Spleen (tissue), 11 donors: ENCODE results near the gene RNF123. TPM values are rescaled to one million over a fixed set of nuclear protein-coding genes. Genes with fewer than 3 reads are reported as not detected.

Experiments used
- DNase-seq: peaks from one replicate; pipeline ENCODE4 v3.0.0-alpha.2; 2020
- H3K27ac ChIP-seq, 8 donors: fragments of 200-600 bp; sonication (generic) in 7 of 8; 1 replicate in 4 of 8; 2 replicates in 4 of 8; pipeline versions ENCODE4 v1.5.0 to v1.8.0; 2016 to 2021; ENCODE audit warnings: inconsistent platforms in 4 of 8, mild to moderate bottlenecking in 4 of 8, moderate library complexity in 1 of 8
- H3K27me3 ChIP-seq, 7 donors: fragments of 200-600 bp; sonication (generic) in 6 of 7; replicated peaks in 1 of 7; 1 replicate in 4 of 7; 2 replicates in 3 of 7; pipeline versions ENCODE4 v1.5.0 to v1.8.0; 2016 to 2021; ENCODE audit warnings: inconsistent platforms in 3 of 7, mild to moderate bottlenecking in 1 of 7
- H3K36me3 ChIP-seq, 6 donors: fragments of 200-600 bp; sonication (generic) in 5 of 6; 1 replicate in 4 of 6; 2 replicates in 2 of 6; pipeline versions ENCODE4 v1.5.0 to v1.8.0; 2016 to 2021; ENCODE audit warnings: inconsistent platforms in 2 of 6
- H3K4me1 ChIP-seq, 6 donors: fragments of 200-600 bp; sonication (generic) in 5 of 6; 1 replicate in 3 of 6; 2 replicates in 3 of 6; pipeline versions ENCODE4 v1.5.0 to v1.8.0; 2016 to 2021; ENCODE audit warnings: inconsistent platforms in 3 of 6
- H3K4me3 ChIP-seq, 8 donors: fragments of 200-600 bp; sonication (generic) in 7 of 8; 1 replicate in 4 of 8; 2 replicates in 4 of 8; pipeline versions ENCODE4 v1.5.0 to v1.8.0; 2016 to 2021; ENCODE audit warnings: inconsistent platforms in 4 of 8, mild to moderate bottlenecking in 4 of 8, moderate library complexity in 2 of 8
- H3K9me3 ChIP-seq, 8 donors: fragments of 200-600 bp; sonication (generic) in 7 of 8; 1 replicate in 4 of 8; 2 replicates in 4 of 8; pipeline versions ENCODE4 v1.5.0 to v1.8.0; 2016 to 2021; ENCODE audit warnings: inconsistent platforms in 4 of 8
- CTCF ChIP-seq, 11 experiments: fragments of 200-600 bp in 7 of 11; fragments of 450-650 bp in 4 of 11; sonication (generic) in 4 of 11; IDR thresholded peaks in 8 of 11; conservative IDR thresholded peaks in 3 of 11; 1 replicate in 7 of 11; 2 replicates in 4 of 11; pipeline versions ENCODE4 v1.4.0 to v1.8.0; 2016 to 2021; ENCODE audit warnings: antibody characterized with exemption in 11 of 11, inconsistent platforms in 4 of 11, mild to moderate bottlenecking in 1 of 11
- POLR2A ChIP-seq, 3 donors: fragments of 450-650 bp; IDR thresholded peaks; one replicate each; pipeline ENCODE4 v1.5.1; 2017; ENCODE audit warnings: antibody characterized with exemption in 3 of 3, mild to moderate bottlenecking in 1 of 3
- POLR2AphosphoS5 ChIP-seq, 3 donors: sonication (generic); formaldehyde crosslinking; IDR thresholded peaks; one replicate each; pipeline ENCODE4 v1.5.1; 2017; ENCODE audit warnings: antibody characterized with exemption in 3 of 3
- WGBS, 5 donors: extraction: QIAGEN DNeasy Blood & Tissue Kit in 3 of 5; methylation state at CpG; one replicate each; pipeline versions ENCODE4 v1.1.5 to v1.1.7; 2013 to 2018; 5-methylcytosine and 5-hydroxymethylcytosine counted together
- intact Hi-C: fragments of 100-400 bp; cut with DNase I; formaldehyde crosslinking; loops from one replicate; pipeline ENCODE4 v1.15.0; 2023; ENCODE audit warnings: low total_unique reads
- polyA plus RNA-seq, 3 donors: library from polyadenylated mRNA; stranded (reverse); fragments of 200-250 nt; gene quantifications; one replicate each; pipeline ENCODE4 v1.2.1, GENCODE V29; 2013
- total RNA-seq, 7 donors: library from RNA; depleted of rRNA in 3 of 7; stranded (reverse); fragments of >200 nt in 3 of 7; fragmentation: NEBNext Ultra II Directional in 4 of 7; extraction: Animal tissue kit (Norgen Biotek cat#: 25700) in 4 of 7; gene quantifications; one replicate each; pipeline versions ENCODE4 v1.1.0 to v1.2.1, GENCODE V29; 2016 to 2021
- donor health status: healthy with polysubstance abuse.
- donor health status: DM: no; HTN: no; CAD: no; lungs with moderate emphysema.
- donor health status: DM: no; HTN: no; CAD: no.
- donor health status: Bipolar disorder and iron deficiency.
- donor health status: healthy.
- donor health status: DM: no; HTN: no; CAD: no.
- donor health status: DM: yes; HTN: yes; CAD: no.

RNF123 gene
- total and polyA plus RNA-seq, 10 donors: 11.6 to 57.5 (median 37.9) TPM

- 84 to 91% (median 90%) methylated on average over 7 to 9 of the region's 9 CpGs for WGBS, 5 donors
- intact Hi-C loops: no loop called here
- H3K4me3 ChIP-seq: no peak overlapping the region
- DNase-seq: no peak
- peaks cover 0 to 84% (median 43%) of the 10 kb centered on the region in 6 donors for H3K36me3 ChIP-seq
- no peaks in the 10 kb centered on the region for H3K9me3 ChIP-seq
- TF ChIP-seq CTCF (IDR thresholded peaks at IDR 0.05 in 8 of 11, conservative IDR thresholded peaks at IDR 0.05 in 3 of 11) (no peak), POLR2AphosphoS5 (IDR thresholded peaks at IDR 0.05) (peak in 1 of 3 donors; percentile 28)
- H3K27ac ChIP-seq: peak overlapping the region in 2 of 8 donors; percentile 23 to 40
- peaks cover 0 to 38% (median 9%) of the 10 kb centered on the region in 6 donors for H3K4me1 ChIP-seq
- H3K27me3 ChIP-seq: no peaks in the 10 kb centered on the region
These were observed 17.2 kb downstream of the RNF123 start for GRCh38 chr3:49706456-49707112.

- 82 to 94% (median 88%) methylated on average over 4 of the region's 4 CpGs for WGBS, 5 donors
- intact Hi-C loops: no loop called here
These were observed 17.7 kb downstream of the RNF123 start for GRCh38 chr3:49707113-49707480.

GRCh38 chr3:49709852-49710251 lies 20.5 kb downstream of the RNF123 start:
- H3K27me3 ChIP-seq: no peaks in the 10 kb centered on the region
- 93 to 98% (median 97%) methylated on average over 8 of the region's 8 CpGs for WGBS, 5 donors
- peaks cover 0 to 84% (median 25%) of the 10 kb centered on the region in 6 donors for H3K36me3 ChIP-seq
- H3K27ac ChIP-seq: no peak overlapping the region
- H3K4me3 ChIP-seq: no peak overlapping the region
- DNase-seq: peak; percentile 10
- H3K9me3 ChIP-seq: no peaks in the 10 kb centered on the region
- no peak for TF ChIP-seq POLR2A (IDR thresholded peaks at IDR 0.05)
- no peak for TF ChIP-seq POLR2AphosphoS5 (IDR thresholded peaks at IDR 0.05)
- TF ChIP-seq CTCF (IDR thresholded peaks at IDR 0.05 in 8 of 11, conservative IDR thresholded peaks at IDR 0.05 in 3 of 11): no peak
- H3K4me1 ChIP-seq: peaks cover 0 to 28% (median 5%) of the 10 kb centered on the region in 6 donors
- intact Hi-C loops: no loop called here

More at GRCh38 chr3:49707113-49707480, 17.7 kb downstream of the RNF123 start:
- Histone ChIP-seq H3K9me3 (no peaks in the 10 kb centered on the region), H3K27ac (peak overlapping the region in 1 of 8 donors; percentile 40), H3K4me1 (peaks cover 0 to 38% (median 9%) of the 10 kb centered on the region in 6 donors), H3K36me3 (peaks cover 0 to 84% (median 39%) of the 10 kb centered on the region in 6 donors), H3K4me3 (no peak overlapping the region), H3K27me3 (no peaks in the 10 kb centered on the region)
- TF ChIP-seq POLR2AphosphoS5 (IDR thresholded peaks at IDR 0.05) (no peak), POLR2A (IDR thresholded peaks at IDR 0.05) (no peak), CTCF (IDR thresholded peaks at IDR 0.05 in 8 of 11, conservative IDR thresholded peaks at IDR 0.05 in 3 of 11) (no peak)
- DNase-seq: no peak

GRCh38 chr3:49711489-49711888 lies 22.1 kb downstream of the RNF123 start:
- 51 to 72% (median 62%) methylated on average over 5 of the region's 5 CpGs for WGBS, 5 donors
- intact Hi-C loops: no loop called here
- no peaks in the 10 kb centered on the region for H3K9me3 ChIP-seq
- TF ChIP-seq POLR2AphosphoS5 (IDR thresholded peaks at IDR 0.05) (no peak), POLR2A (IDR thresholded peaks at IDR 0.05) (no peak), CTCF (IDR thresholded peaks at IDR 0.05 in 8 of 11, conservative IDR thresholded peaks at IDR 0.05 in 3 of 11) (no peak)
- H3K27me3 ChIP-seq: no peaks in the 10 kb centered on the region
- H3K27ac ChIP-seq: no peak overlapping the region
- peak; percentile 42 for DNase-seq
- H3K36me3 ChIP-seq: peaks cover 0 to 84% (median 20%) of the 10 kb centered on the region in 6 donors
- no peak overlapping the region for H3K4me3 ChIP-seq
- H3K4me1 ChIP-seq: peaks cover 0 to 18% (median 3%) of the 10 kb centered on the region in 6 donors
